H1 (cell line): ENCODE data around the gene ARHGAP4. TPM values are rescaled to one million over a fixed set of nuclear protein-coding genes. Genes with fewer than 3 reads are reported as not detected.
A peak's percentile ranks its signal among the peaks of the same experiment; 100 is the strongest.

Experiments used
- CTCF ChIA-PET: fragments of 300-600 bp; sonication (Branson Sonifier 250); formaldehyde crosslinking; loops from one replicate; lab custom pipeline; 2021; ENCODE audit not compliant: partially characterized antibody; lab: Charles Lee
- POLR2A ChIA-PET: fragments of 300-600 bp; sonication (Branson Sonifier 250); formaldehyde crosslinking; loops from one replicate; lab custom pipeline; 2021; ENCODE audit warnings: inconsistent platforms; ENCODE audit not compliant: partially characterized antibody; lab: Charles Lee
- DNase-seq, 2 experiments: peaks; one replicate each; pipeline versions ENCODE4 v3.0.0 to v3.0.0-alpha.2; 2010 to 2022; ENCODE audit warnings: low spot score in 2 of 2, low read depth in 1 of 2, mixed read lengths in 1 of 2
- FAIRE-seq: peaks from 2 replicates; lab custom pipeline; 2011; peaks lifted over from hg19 to GRCh38; lab: Jason Lieb, UNC
- H2AFZ ChIP-seq: 2 replicates; pipeline ENCODE4 v1.8.1; 2012; ENCODE audit warnings: low read length, inconsistent platforms
- H2AK5ac ChIP-seq: 2 replicates; pipeline ENCODE4 v1.6.1; 2013; ENCODE audit warnings: low read depth, low read length
- H2BK120ac ChIP-seq: replicated peaks from 2 replicates; pipeline ENCODE3; 2013; ENCODE audit warnings: low read depth, low read length, inconsistent platforms
- H2BK12ac ChIP-seq: 2 replicates; pipeline ENCODE4 v1.6.1; 2013; ENCODE audit warnings: low read depth, low read length
- H2BK15ac ChIP-seq: 2 replicates; pipeline ENCODE4 v1.6.1; 2013; ENCODE audit warnings: low read length
- H2BK20ac ChIP-seq: 2 replicates; pipeline ENCODE4 v1.6.1; 2013; ENCODE audit warnings: low read length
- H2BK5ac ChIP-seq: 2 replicates; pipeline ENCODE4 v1.6.1; 2013; ENCODE audit warnings: low read depth, low read length
- H3K14ac ChIP-seq: 2 replicates; pipeline ENCODE4 v1.6.1; 2013; ENCODE audit warnings: inconsistent platforms; ENCODE audit not compliant: insufficient read length
- H3K18ac ChIP-seq: 2 replicates; pipeline ENCODE4 v1.6.1; 2013; ENCODE audit warnings: low read length; ENCODE audit errors: extremely low read depth
- H3K23ac ChIP-seq: 2 replicates; pipeline ENCODE4 v1.6.1; 2013; ENCODE audit warnings: inconsistent platforms; ENCODE audit not compliant: insufficient read length
- H3K23me2 ChIP-seq: 2 replicates; pipeline ENCODE4 v1.6.1; 2013; ENCODE audit warnings: low read depth, low read length
- H3K27ac ChIP-seq: 2 replicates; pipeline ENCODE4 v1.6.1; 2011; ENCODE audit warnings: low read depth, low read length, inconsistent platforms
- H3K27me3 ChIP-seq, 4 experiments: replicated peaks in 1 of 4; 1 replicate in 1 of 4; 2 replicates in 3 of 4; pipeline versions ENCODE4 v1.6.1 to v1.8.1; 2011 to 2013; ENCODE audit warnings: low read length in 3 of 4, mild to moderate bottlenecking in 3 of 4, inconsistent platforms in 2 of 4, mixed read lengths in 2 of 4, moderate library complexity in 1 of 4; ENCODE audit not compliant: control insufficient read depth in 3 of 4, insufficient read depth in 3 of 4; ENCODE audit errors: extremely low read depth in 1 of 4
- H3K36me3 ChIP-seq, 4 experiments: 2 replicates each; pipeline versions ENCODE4 v1.6.1 to v1.8.1; 2011 to 2013; ENCODE audit warnings: mild to moderate bottlenecking in 4 of 4, low read length in 3 of 4, moderate library complexity in 2 of 4, control low read depth in 1 of 4, inconsistent platforms in 1 of 4; ENCODE audit not compliant: insufficient read depth in 4 of 4, control insufficient read depth in 2 of 4
- H3K4ac ChIP-seq: replicated peaks from 2 replicates; pipeline ENCODE3; 2013; ENCODE audit warnings: low read length, low read depth, mixed read lengths, inconsistent platforms; ENCODE audit not compliant: insufficient read length
- H3K4me1 ChIP-seq, 4 experiments: replicated peaks in 1 of 4; 1 replicate in 1 of 4; 2 replicates in 3 of 4; pipeline versions ENCODE4 v1.6.1 to v1.8.1; 2011 to 2013; ENCODE audit warnings: low read length in 3 of 4, inconsistent platforms in 2 of 4, mixed read lengths in 1 of 4; ENCODE audit not compliant: insufficient read depth in 4 of 4, control insufficient read depth in 3 of 4
- H3K4me2 ChIP-seq, 2 experiments: 2 replicates each; pipeline versions ENCODE4 v1.6.1 to v1.8.1; 2011 to 2013; ENCODE audit warnings: low read depth in 2 of 2, low read length in 2 of 2, control low read depth in 1 of 2, inconsistent platforms in 1 of 2, mild to moderate bottlenecking in 1 of 2; ENCODE audit not compliant: insufficient read depth in 1 of 2
- H3K4me3 ChIP-seq, 4 experiments: fragments of 200-600, 300-600 bp in 1 of 4; sonication (generic), shearing (Covaris generic), sonication (Bioruptor Twin) in 1 of 4; 2 replicates each; pipeline versions ENCODE4 v1.5.1 to v1.8.1; 2011 to 2016; ENCODE audit warnings: low read length in 4 of 4, low read depth in 3 of 4, control low read depth in 2 of 4, inconsistent platforms in 2 of 4, mild to moderate bottlenecking in 2 of 4, mixed read lengths in 1 of 4, moderate library complexity in 1 of 4; ENCODE audit not compliant: insufficient read depth in 2 of 4; ENCODE audit errors: extremely low read depth in 1 of 4
- H3K56ac ChIP-seq: replicated peaks from 2 replicates; pipeline ENCODE3; 2013; ENCODE audit warnings: low read depth, mild to moderate bottlenecking, mixed read lengths, low read length, inconsistent platforms; ENCODE audit not compliant: insufficient read length
- H3K79me1 ChIP-seq: 2 replicates; pipeline ENCODE4 v1.6.1; 2013; ENCODE audit warnings: low read depth, low read length, control low read depth
- H3K79me2 ChIP-seq, 2 experiments: 2 replicates each; pipeline versions ENCODE4 v1.6.1 to v1.8.1; 2012 to 2013; ENCODE audit warnings: low read length in 2 of 2, mild to moderate bottlenecking in 2 of 2, inconsistent platforms in 1 of 2; ENCODE audit not compliant: insufficient read depth in 2 of 2, control insufficient read depth in 1 of 2
- H3K9ac ChIP-seq, 4 experiments: replicated peaks in 1 of 4; 1 replicate in 1 of 4; 2 replicates in 3 of 4; pipeline versions ENCODE4 v1.6.1 to v1.8.1; 2011 to 2013; ENCODE audit warnings: low read depth in 3 of 4, low read length in 3 of 4, control low read depth in 2 of 4, mild to moderate bottlenecking in 2 of 4, moderate library complexity in 2 of 4, inconsistent platforms in 1 of 4; ENCODE audit errors: extremely low read depth in 1 of 4
- H3K9me3 ChIP-seq, 2 experiments: 2 replicates each; pipeline versions ENCODE4 v1.6.1 to v1.8.1; 2012 to 2013; ENCODE audit warnings: mild to moderate bottlenecking in 2 of 2, moderate library complexity in 2 of 2, control low read depth in 1 of 2, inconsistent platforms in 1 of 2, low read depth in 1 of 2, low read length in 1 of 2, mixed read lengths in 1 of 2; ENCODE audit not compliant: insufficient read depth in 2 of 2
- H4K20me1 ChIP-seq, 2 experiments: replicated peaks in 1 of 2; 2 replicates each; pipeline versions ENCODE3 to v1.8.1; 2011 to 2013; ENCODE audit warnings: inconsistent platforms in 2 of 2, low read length in 2 of 2, mild to moderate bottlenecking in 1 of 2; ENCODE audit not compliant: insufficient read depth in 2 of 2, control insufficient read depth in 1 of 2
- H4K5ac ChIP-seq: 2 replicates; pipeline ENCODE4 v1.6.1; 2013; ENCODE audit warnings: low read length, low read depth, mixed read lengths, inconsistent platforms; ENCODE audit not compliant: insufficient read length
- H4K8ac ChIP-seq: 2 replicates; pipeline ENCODE4 v1.8.0; 2013; ENCODE audit warnings: mild to moderate bottlenecking, moderate library complexity, low read length, inconsistent platforms; ENCODE audit not compliant: insufficient read depth; ENCODE audit errors: extremely low read depth
- H4K91ac ChIP-seq: replicated peaks from 2 replicates; pipeline ENCODE3; 2013; ENCODE audit warnings: low read length, mixed read lengths, inconsistent platforms; ENCODE audit not compliant: insufficient read length
- CBX8 ChIP-seq: fragments of 300-800, 300-1000 bp; sonication (generic); IDR thresholded peaks from 2 replicates; pipeline ENCODE4 v1.7.1; 2016; ENCODE audit warnings: low read depth, low read length, borderline replicate concordance
- EGR1 ChIP-seq: IDR thresholded peaks from 2 replicates; pipeline ENCODE4 v1.6.1; 2011; ENCODE audit warnings: low read depth, low read length, borderline replicate concordance
- NRF1 ChIP-seq: IDR thresholded peaks from 2 replicates; pipeline ENCODE4 v1.6.1; 2011; ENCODE audit warnings: mild to moderate bottlenecking, low read depth, low read length, improper control_type of control experiment
- POLR2AphosphoS5 ChIP-seq: IDR thresholded peaks from 2 replicates; pipeline ENCODE4 v1.6.1; 2011; ENCODE audit warnings: low read depth, low read length
- RBBP5 ChIP-seq: IDR thresholded peaks from 2 replicates; pipeline ENCODE4 v1.7.1; 2012; ENCODE audit warnings: low read depth, mild to moderate bottlenecking, inconsistent platforms, low read length, moderate library complexity, borderline replicate concordance
- SIX5 ChIP-seq: IDR thresholded peaks from 2 replicates; pipeline ENCODE4 v1.6.1; 2011; ENCODE audit warnings: mild to moderate bottlenecking, low read depth, low read length
- TBP ChIP-seq: IDR thresholded peaks from 2 replicates; pipeline ENCODE4 v1.6.1; 2011; ENCODE audit warnings: low read depth, low read length, improper control_type of control experiment
- WGBS, 2 experiments: shearing (Covaris generic) in 1 of 2; methylation state at CpG; one replicate each; pipeline versions ENCODE4 v1.1.6 to v1.1.7; 2013 to 2015; ENCODE audit warnings: low lambda C conversion rate in 2 of 2, mixed read lengths in 2 of 2, inconsistent platforms in 1 of 2, low coverage in 1 of 2, missing lambda C conversion rate in 1 of 2; ENCODE audit not compliant: insufficient replicate concordance in 2 of 2, insufficient coverage in 1 of 2, insufficient read length in 1 of 2; ENCODE audit errors: extremely low coverage in 1 of 2, missing lambda C conversion rate in 1 of 2; 5-methylcytosine and 5-hydroxymethylcytosine counted together
- polyA plus RNA-seq, 7 experiments: library from polyadenylated mRNA; depleted of rRNA in 3 of 7; stranded (reverse) in 5 of 7; unstranded in 2 of 7; fragments of >200 nt in 5 of 7; fragments of 200-250 nt in 2 of 7; gene quantifications; 1 replicate in 5 of 7; 2 replicates in 1 of 7; 4 replicates in 1 of 7; pipeline versions ENCODE4 v1.2.1 to v1.2.3, GENCODE V29; 2011 to 2013; ENCODE audit warnings: missing spikeins in 2 of 7, mixed read lengths in 2 of 7
- total RNA-seq: library from RNA; stranded (reverse); fragmentation: NEBNext Ultra II Directional; extraction: Animal tissue kit (Norgen Biotek cat#: 25700); gene quantifications from 2 replicates; pipeline ENCODE4 v1.2.1, GENCODE V29; 2021
- TF ChIP-seq, protein P1 (sequence below), 3 experiments: IDR thresholded peaks; 1 replicate in 2 of 3; 2 replicates in 1 of 3; pipeline versions ENCODE4 v1.5.1 to v1.6.1; 2011; ENCODE audit warnings: low read length in 3 of 3, mild to moderate bottlenecking in 3 of 3, inconsistent platforms in 2 of 3, low read depth in 1 of 3, moderate library complexity in 1 of 3; ENCODE audit not compliant: insufficient read depth in 1 of 3; ENCODE audit errors: control extremely low read depth in 1 of 3
- TF ChIP-seq, protein P2 (sequence below): IDR thresholded peaks from 2 replicates; pipeline ENCODE4 v1.6.1; 2012; ENCODE audit warnings: inconsistent platforms

Gene ARHGAP4
- total and polyA plus RNA-seq, 2 of the 8 experiments (the other 6 are each of a cell fraction or from before 2014, with no cell fraction given), result 23.9 to 26.0 TPM

GRCh38 chrX:153934148-153934761, 8.2 kb upstream of the ARHGAP4 start:
- no peak for FAIRE-seq
- POLR2A ChIA-PET, result interaction anchor here (0.7 to 18.9 kb wide), 8 partner anchors 10 to 334 kb away, joined by 3 to 231 read pairs (median 4); partner anchors contain the start of genes ARHGAP4, IDH3G, RENBP and SSR4
- TF ChIP-seq, protein P1, sequence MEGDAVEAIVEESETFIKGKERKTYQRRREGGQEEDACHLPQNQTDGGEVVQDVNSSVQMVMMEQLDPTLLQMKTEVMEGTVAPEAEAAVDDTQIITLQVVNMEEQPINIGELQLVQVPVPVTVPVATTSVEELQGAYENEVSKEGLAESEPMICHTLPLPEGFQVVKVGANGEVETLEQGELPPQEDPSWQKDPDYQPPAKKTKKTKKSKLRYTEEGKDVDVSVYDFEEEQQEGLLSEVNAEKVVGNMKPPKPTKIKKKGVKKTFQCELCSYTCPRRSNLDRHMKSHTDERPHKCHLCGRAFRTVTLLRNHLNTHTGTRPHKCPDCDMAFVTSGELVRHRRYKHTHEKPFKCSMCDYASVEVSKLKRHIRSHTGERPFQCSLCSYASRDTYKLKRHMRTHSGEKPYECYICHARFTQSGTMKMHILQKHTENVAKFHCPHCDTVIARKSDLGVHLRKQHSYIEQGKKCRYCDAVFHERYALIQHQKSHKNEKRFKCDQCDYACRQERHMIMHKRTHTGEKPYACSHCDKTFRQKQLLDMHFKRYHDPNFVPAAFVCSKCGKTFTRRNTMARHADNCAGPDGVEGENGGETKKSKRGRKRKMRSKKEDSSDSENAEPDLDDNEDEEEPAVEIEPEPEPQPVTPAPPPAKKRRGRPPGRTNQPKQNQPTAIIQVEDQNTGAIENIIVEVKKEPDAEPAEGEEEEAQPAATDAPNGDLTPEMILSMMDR (IDR thresholded peaks at IDR 0.05; ENCODE audit: control extremely low read depth in 1 of 3, insufficient read depth in 1 of 3, low read depth in 1 of 3, low read length in 3 of 3), result no peak
- TF ChIP-seq POLR2AphosphoS5, result no peak
- TF ChIP-seq EGR1, result no peak
- TF ChIP-seq SIX5, result no peak
- TF ChIP-seq TBP, result no peak
- TF ChIP-seq NRF1, result no peak
- no peak for TF ChIP-seq CBX8
- TF ChIP-seq, protein P2, sequence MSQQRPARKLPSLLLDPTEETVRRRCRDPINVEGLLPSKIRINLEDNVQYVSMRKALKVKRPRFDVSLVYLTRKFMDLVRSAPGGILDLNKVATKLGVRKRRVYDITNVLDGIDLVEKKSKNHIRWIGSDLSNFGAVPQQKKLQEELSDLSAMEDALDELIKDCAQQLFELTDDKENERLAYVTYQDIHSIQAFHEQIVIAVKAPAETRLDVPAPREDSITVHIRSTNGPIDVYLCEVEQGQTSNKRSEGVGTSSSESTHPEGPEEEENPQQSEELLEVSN, result no peak
- no peak for TF ChIP-seq RBBP5

More at GRCh38 chrX:153934148-153934761, 8.2 kb upstream of the ARHGAP4 start:
- CTCF ChIA-PET, result interaction anchor here (0.7 to 19.6 kb wide), 4 partner anchors 10 to 156 kb away, joined by 3 to 272 read pairs (median 4); partner anchors contain the start of gene RENBP
- Histone ChIP-seq H3K27me3 (no peaks in the 10 kb centered on the region), H3K23me2 (0 out of 2 replicates have a peak, but pooled peaks cover 2% of the 10 kb centered on the region), H2BK120ac (no peak overlapping the region), H4K91ac (no peak overlapping the region), H3K4me3 (peak overlapping the region; percentile 57 to 87 (median 66)), H4K5ac (no peak overlapping the region), H3K4me2 (peak overlapping the region; percentile 70 to 79), H2BK15ac (no peak overlapping the region), H3K9ac (peak overlapping the region; percentile 20 to 80 (median 60); a peak in 5 of 7 replicates), H4K20me1 (peaks cover 0 to 3% of the 10 kb centered on the region in 2 experiments), H3K36me3 (peaks cover 0 to 10% (median 4%) of the 10 kb centered on the region in 4 experiments; a peak in 2 of 8 replicates), H3K79me1 (no peaks in the 10 kb centered on the region), H3K4me1 (peaks cover 0 to 5% (median 3%) of the 10 kb centered on the region in 4 experiments; a peak in 5 of 7 replicates), H3K4ac (no peak overlapping the region), H3K23ac (no peak overlapping the region), H2AFZ (no peak overlapping the region), H3K56ac (no peak overlapping the region), H4K8ac (no peak overlapping the region), H2BK20ac (no peak overlapping the region), H3K14ac (no peak overlapping the region), H2BK5ac (no peak overlapping the region), H3K18ac (no peak overlapping the region), H2AK5ac (no peak overlapping the region), H2BK12ac (no peak overlapping the region), H3K27ac (no peak overlapping the region), H3K79me2 (peaks cover 0 to 13% of the 10 kb centered on the region in 2 experiments; a peak in 2 of 4 replicates), H3K9me3 (no peaks in the 10 kb centered on the region)
- 6% methylated on average over 8 of the region's 33 CpGs; no CpG with 5 or more reads in 1 of the 2 experiments for WGBS, 2 experiments
- DNase-seq, result no peak
